Measurements from ENCODE around the gene PDPN.

GRCh38 chr1:13570924-13571323 lies 12.7 kb upstream of the PDPN start:
- no peak for TF ChIP-seq EZH2phosphoT487 (IDR thresholded peaks at IDR 0.05; ENCODE audit: insufficient read depth, low read depth)
- no peak for TF ChIP-seq EZH2 (IDR thresholded peaks at IDR 0.05; ENCODE audit: insufficient read depth, poor library complexity, severe bottlenecking)
